PC-9 (cell line): ENCODE data around the gene SEMA3C. TPM values are rescaled to one million over a fixed set of nuclear protein-coding genes. Genes with fewer than 3 reads are reported as not detected.

Source experiments
- BruUV-seq: library from RNA; stranded (reverse); fragments of 400-500 nt; replicated peaks from 2 replicates; lab custom pipeline; 2021; lab: Mats Ljungman, UMichigan
- CTCF ChIA-PET: fragments of 300-600 bp; sonication (Branson Sonifier 250); formaldehyde crosslinking; loops from one replicate; lab custom pipeline; 2022; ENCODE audit warnings: antibody characterized with exemption; lab: Charles Lee
- POLR2A ChIA-PET: fragments of 300-600 bp; sonication (Branson Sonifier 250); formaldehyde crosslinking; loops from one replicate; lab custom pipeline; 2022; ENCODE audit warnings: antibody characterized with exemption; ENCODE audit not compliant: unreplicated experiment; lab: Charles Lee
- DNase-seq, 2 experiments: peaks; one replicate each; pipeline versions ENCODE4 v3.0.0 to v3.0.0-alpha.2; 2015 to 2022; ENCODE audit warnings: mixed read lengths in 1 of 2
- H2AFZ ChIP-seq: fragments of 200-600 bp; sonication (generic); 2 replicates; pipeline ENCODE4 v1.8.1; 2017; ENCODE audit warnings: antibody characterized with exemption
- H3F3A ChIP-seq: fragments of 200-600 bp; sonication (generic); 2 replicates; pipeline ENCODE4 v1.8.1; 2017; ENCODE audit warnings: antibody characterized with exemption, mild to moderate bottlenecking, low read depth; ENCODE audit not compliant: insufficient read depth
- H3K27ac ChIP-seq: fragments of 200-600 bp; sonication (generic); 2 replicates; pipeline ENCODE4 v1.6.1; 2016; ENCODE audit warnings: mixed run types
- H3K27me3 ChIP-seq: fragments of 200-600 bp; sonication (generic); 2 replicates; pipeline ENCODE4 v1.6.1; 2016; ENCODE audit warnings: low read depth, mixed run types; ENCODE audit not compliant: insufficient read depth
- H3K36me3 ChIP-seq: fragments of 200-600 bp; sonication (generic); 2 replicates; pipeline ENCODE4 v1.6.1; 2016; ENCODE audit warnings: low read depth, mixed run types
- H3K4me1 ChIP-seq: fragments of 200-600 bp; sonication (generic); replicated peaks from 2 replicates; pipeline ENCODE4 v1.6.1; 2016; ENCODE audit warnings: mixed run types; ENCODE audit not compliant: insufficient read depth
- H3K4me2 ChIP-seq: fragments of 200-600 bp; sonication (generic); 2 replicates; pipeline ENCODE4 v1.6.1; 2017; ENCODE audit warnings: mixed run types
- H3K4me3 ChIP-seq: fragments of 200-600 bp; sonication (generic); 2 replicates; pipeline ENCODE4 v1.6.1; 2016; ENCODE audit warnings: mixed run types
- H3K79me2 ChIP-seq: fragments of 200-600 bp; sonication (generic); 2 replicates; pipeline ENCODE4 v1.6.1; 2017; ENCODE audit warnings: low read depth, mixed run types
- H3K9me2 ChIP-seq: fragments of 200-600 bp; sonication (generic); 2 replicates; pipeline ENCODE4 v1.8.1; 2017; ENCODE audit warnings: mild to moderate bottlenecking; ENCODE audit not compliant: insufficient read depth
- H3K9me3 ChIP-seq: fragments of 200-600 bp; sonication (generic); 2 replicates; pipeline ENCODE4 v1.8.1; 2016; ENCODE audit warnings: low read depth; ENCODE audit not compliant: insufficient read depth
- H4K20me1 ChIP-seq: fragments of 200-600 bp; sonication (generic); 2 replicates; pipeline ENCODE4 v1.8.1; 2017; ENCODE audit not compliant: insufficient read depth
- EZH2 ChIP-seq: fragments of 200-600 bp; sonication (generic); IDR thresholded peaks from 2 replicates; pipeline ENCODE4 v1.8.0; 2017; ENCODE audit warnings: antibody characterized with exemption, low read depth
- intact Hi-C: fragments of 100-400 bp; cut with micrococcal nuclease; formaldehyde crosslinking; loops from one replicate; pipeline ENCODE4 v1.10.0; 2022; ENCODE audit not compliant: unreplicated experiment
- total RNA-seq: library from RNA; stranded (reverse); gene quantifications from 2 replicates; pipeline ENCODE4 v1.2.3, GENCODE V29; 2021
- TF ChIP-seq, protein P1 (sequence below): fragments of 200-600 bp; sonication (generic); conservative IDR thresholded peaks from 2 replicates; pipeline ENCODE4 v1.6.1; 2017; ENCODE audit warnings: mixed run types, antibody characterized with exemption, mild to moderate bottlenecking, moderate library complexity

Gene SEMA3C
- total RNA-seq, 1 experiment from 2014 or later, result 19.9 TPM

- Histone ChIP-seq H3K79me2 (no peaks in the 10 kb centered on the region), H3K36me3 (no peaks in the 10 kb centered on the region), H3K4me1 (no peaks in the 10 kb centered on the region), H3K27ac (no peak overlapping the region), H3F3A (no peaks in the 10 kb centered on the region), H3K4me3 (no peak overlapping the region), H3K4me2 (no peak overlapping the region), H3K9me2 (no peaks in the 10 kb centered on the region), H4K20me1 (no peaks in the 10 kb centered on the region), H3K9me3 (no peaks in the 10 kb centered on the region), H3K27me3 (no peaks in the 10 kb centered on the region), H2AFZ (no peak overlapping the region)
- ChIA-PET POLR2A (no interaction called here), CTCF (no interaction called here)
- BruUV-seq, result no TSS peak
- DNase-seq, result no peak
- intact Hi-C loops, result no loop called here
- TF ChIP-seq, protein P1, sequence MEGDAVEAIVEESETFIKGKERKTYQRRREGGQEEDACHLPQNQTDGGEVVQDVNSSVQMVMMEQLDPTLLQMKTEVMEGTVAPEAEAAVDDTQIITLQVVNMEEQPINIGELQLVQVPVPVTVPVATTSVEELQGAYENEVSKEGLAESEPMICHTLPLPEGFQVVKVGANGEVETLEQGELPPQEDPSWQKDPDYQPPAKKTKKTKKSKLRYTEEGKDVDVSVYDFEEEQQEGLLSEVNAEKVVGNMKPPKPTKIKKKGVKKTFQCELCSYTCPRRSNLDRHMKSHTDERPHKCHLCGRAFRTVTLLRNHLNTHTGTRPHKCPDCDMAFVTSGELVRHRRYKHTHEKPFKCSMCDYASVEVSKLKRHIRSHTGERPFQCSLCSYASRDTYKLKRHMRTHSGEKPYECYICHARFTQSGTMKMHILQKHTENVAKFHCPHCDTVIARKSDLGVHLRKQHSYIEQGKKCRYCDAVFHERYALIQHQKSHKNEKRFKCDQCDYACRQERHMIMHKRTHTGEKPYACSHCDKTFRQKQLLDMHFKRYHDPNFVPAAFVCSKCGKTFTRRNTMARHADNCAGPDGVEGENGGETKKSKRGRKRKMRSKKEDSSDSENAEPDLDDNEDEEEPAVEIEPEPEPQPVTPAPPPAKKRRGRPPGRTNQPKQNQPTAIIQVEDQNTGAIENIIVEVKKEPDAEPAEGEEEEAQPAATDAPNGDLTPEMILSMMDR, result no peak
- no peak for TF ChIP-seq EZH2
These were observed 147.3 kb downstream of the SEMA3C start for GRCh38 chr7:80771523-80771922.

- no peaks in the 10 kb centered on the region for H3K9me2 ChIP-seq
- H3K4me3 ChIP-seq, result no peak overlapping the region
- no peaks in the 10 kb centered on the region for H3F3A ChIP-seq
- no peaks in the 10 kb centered on the region for H3K9me3 ChIP-seq
- intact Hi-C loops, result no loop called here
- no peaks in the 10 kb centered on the region for H3K36me3 ChIP-seq
- H3K4me1 ChIP-seq, result no peaks in the 10 kb centered on the region
- no peak overlapping the region for H3K27ac ChIP-seq
- no peak for TF ChIP-seq EZH2
- TF ChIP-seq, protein P1, result no peak
- H3K79me2 ChIP-seq, result no peaks in the 10 kb centered on the region
- DNase-seq, result no peak
- no peak overlapping the region for H3K4me2 ChIP-seq
- ChIA-PET CTCF (no interaction called here), POLR2A (no interaction called here)
- no TSS peak for BruUV-seq
- H4K20me1 ChIP-seq, result no peaks in the 10 kb centered on the region
- no peak overlapping the region for H2AFZ ChIP-seq
- no peaks in the 10 kb centered on the region for H3K27me3 ChIP-seq
These were observed 148.2 kb downstream of the SEMA3C start for GRCh38 chr7:80770675-80771081.

GRCh38 chr7:80770061-80770460 lies 148.8 kb downstream of the SEMA3C start:
- no peak for TF ChIP-seq EZH2
- TF ChIP-seq, protein P1, result no peak
- Histone ChIP-seq H3K27me3 (no peaks in the 10 kb centered on the region), H3K36me3 (no peaks in the 10 kb centered on the region), H3K9me2 (no peaks in the 10 kb centered on the region), H3K79me2 (no peaks in the 10 kb centered on the region), H3K9me3 (no peaks in the 10 kb centered on the region), H3K4me1 (no peaks in the 10 kb centered on the region), H3K27ac (no peak overlapping the region), H3K4me2 (no peak overlapping the region), H2AFZ (no peak overlapping the region), H3K4me3 (no peak overlapping the region), H4K20me1 (no peaks in the 10 kb centered on the region), H3F3A (no peaks in the 10 kb centered on the region)
- intact Hi-C loops, result no loop called here
- ChIA-PET CTCF (no interaction called here), POLR2A (no interaction called here)
- BruUV-seq, result no TSS peak
- no peak for DNase-seq
